Measurements from ENCODE around the gene PANK4.
"Not testable (repeated sequence)": the region's sequence is repeated elsewhere in the genome, so short reads cannot be mapped to it uniquely, and the experiment has no call there.

Gene PANK4

GRCh38 chr1:2460203-2460602, 66.2 kb downstream of the PANK4 start:
- no peak for DNase-seq (ENCODE audit: low read depth)

- no peak for DNase-seq (ENCODE audit: low read depth)
Measured at GRCh38 chr1:2459757-2460156, 66.6 kb downstream of the PANK4 start.

- not testable (repeated sequence) for DNase-seq (ENCODE audit: low read depth)
Measured at GRCh38 chr1:2459102-2459753, 67.2 kb downstream of the PANK4 start.

GRCh38 chr1:2458687-2459086, 67.7 kb downstream of the PANK4 start:
- DNase-seq (ENCODE audit: low read depth), result no peak
